Measurements from ENCODE around the gene KCNC1. TPM values are rescaled to one million over a fixed set of nuclear protein-coding genes. Genes with fewer than 3 reads are reported as not detected.
A peak's percentile ranks its signal among the peaks of the same experiment; 100 is the strongest.

Gene KCNC1
- polyA plus RNA-seq, 10 donors = 0.75 to 2.2 (median 1.3) TPM

DNA sequence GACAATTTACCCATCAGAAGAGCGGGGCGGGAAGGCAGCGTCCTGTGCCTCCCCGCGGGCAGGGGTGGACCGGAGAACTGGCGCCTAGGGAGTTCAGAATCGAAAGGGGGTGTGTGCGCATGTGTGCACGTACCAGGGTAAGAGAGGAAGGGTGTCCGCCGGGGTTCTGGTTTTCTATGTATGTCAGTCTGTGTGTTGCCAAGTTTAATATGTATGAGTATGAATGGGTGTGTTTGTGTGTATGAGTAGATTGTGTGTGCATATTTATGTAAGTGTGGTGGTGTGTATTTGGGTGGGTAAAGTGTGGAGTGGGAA, 2.0 kb downstream of the KCNC1 start:
- no peak for DNase-seq

DNA sequence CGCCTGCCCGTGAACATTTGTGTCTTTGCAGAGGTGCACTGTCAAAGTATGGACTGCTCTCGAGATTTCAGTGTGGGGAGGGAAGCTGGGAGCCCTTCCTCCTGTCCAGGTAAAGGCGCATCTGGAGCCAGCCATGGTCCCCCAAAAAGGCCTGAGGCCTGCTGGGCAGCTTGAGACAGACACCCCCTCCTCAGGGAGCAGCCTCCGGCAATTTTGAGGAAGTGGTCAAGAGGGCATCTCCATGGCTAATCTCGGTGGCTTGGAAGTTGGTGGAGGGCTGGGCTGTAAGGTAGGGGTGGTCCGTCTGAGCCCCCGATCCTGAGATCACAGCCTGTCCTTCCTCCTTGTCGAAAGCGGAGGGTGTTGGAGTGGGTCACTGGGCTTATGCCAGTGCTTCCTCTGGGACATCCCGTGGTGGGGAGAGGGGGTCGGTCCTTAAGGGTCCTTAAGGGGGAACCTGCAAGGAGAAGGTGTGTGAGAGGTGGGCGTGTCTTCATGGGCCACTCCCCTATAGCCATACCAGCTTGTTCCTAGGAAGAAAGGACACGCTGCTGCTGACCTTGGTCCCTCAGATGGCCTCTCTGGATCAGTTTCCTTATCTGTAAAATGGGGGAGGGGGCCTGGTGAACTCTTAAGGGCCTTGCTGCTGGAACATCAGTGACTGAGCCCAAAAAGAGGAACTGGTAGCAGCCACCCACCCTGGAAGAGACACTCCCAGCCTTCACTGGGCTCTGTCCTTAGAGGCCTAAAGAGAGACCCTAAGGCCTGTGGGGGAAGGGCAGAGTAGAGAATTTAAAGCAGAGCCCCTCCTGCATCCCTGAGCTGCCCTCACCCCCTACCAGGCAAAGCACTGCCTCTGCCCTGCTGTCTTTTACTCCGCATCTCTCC, 2.6 kb downstream of the KCNC1 start:
- DNase-seq = no peak

DNA sequence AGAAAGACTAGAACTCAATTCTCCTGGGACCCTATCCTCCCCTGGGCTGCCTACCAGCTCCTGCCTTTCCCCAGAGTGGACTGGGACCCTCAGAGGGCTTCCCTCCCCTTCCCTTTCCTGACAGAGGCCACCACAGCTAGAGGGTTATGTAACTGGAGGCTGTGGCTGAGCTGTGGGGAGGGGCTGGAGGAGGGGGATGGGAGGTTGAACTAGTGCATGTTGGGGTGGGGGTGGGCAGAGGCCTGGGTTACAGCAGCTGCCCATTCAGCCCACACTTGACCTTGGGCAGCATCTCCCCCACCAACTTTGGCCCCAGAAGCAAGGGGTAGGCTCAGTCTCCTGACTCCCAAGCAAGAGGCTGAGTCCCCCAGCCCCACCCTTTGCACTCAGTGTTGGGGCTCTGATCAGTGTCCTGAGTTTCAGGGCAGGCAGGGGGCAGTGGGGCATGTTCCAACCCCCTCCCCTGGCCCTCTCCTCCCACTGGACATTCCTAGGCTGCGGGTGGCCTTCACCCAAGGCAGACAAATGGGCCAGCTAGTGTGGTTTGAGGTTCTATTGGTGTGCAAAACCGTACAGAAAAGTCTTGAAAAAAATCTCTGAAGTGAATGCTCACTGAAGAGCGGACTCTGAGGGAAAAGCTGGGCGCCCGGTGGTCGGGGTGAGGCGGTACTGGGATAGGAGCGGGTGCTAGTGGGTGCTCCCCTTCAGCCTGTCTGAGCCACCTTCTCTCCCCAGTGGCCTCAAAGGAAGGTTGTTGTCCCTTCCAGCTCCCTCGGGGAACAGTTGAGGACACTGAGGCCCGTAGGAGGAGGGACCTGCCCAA, 3.8 kb downstream of the KCNC1 start:
- no peak for DNase-seq

DNA sequence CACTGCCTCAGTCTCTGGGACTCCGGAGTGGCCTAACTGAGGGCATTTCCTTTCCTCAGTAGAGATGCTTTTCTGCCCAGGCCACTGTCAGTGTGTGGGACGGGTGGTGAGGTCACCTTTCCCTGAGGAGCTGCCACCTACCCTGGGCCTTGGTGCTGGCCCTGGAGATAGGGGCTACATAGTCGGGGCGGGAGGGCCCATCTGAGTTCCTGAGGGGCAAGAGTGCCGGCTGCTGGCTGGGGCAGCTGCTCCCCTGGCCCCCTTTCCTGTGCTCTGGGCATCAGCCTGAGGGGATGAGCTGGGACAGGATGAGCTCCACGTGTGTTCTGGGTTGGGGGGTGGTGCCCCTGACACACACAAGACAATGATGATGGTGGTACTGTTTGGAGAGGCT, 5.4 kb downstream of the KCNC1 start:
- no peak for DNase-seq

DNA sequence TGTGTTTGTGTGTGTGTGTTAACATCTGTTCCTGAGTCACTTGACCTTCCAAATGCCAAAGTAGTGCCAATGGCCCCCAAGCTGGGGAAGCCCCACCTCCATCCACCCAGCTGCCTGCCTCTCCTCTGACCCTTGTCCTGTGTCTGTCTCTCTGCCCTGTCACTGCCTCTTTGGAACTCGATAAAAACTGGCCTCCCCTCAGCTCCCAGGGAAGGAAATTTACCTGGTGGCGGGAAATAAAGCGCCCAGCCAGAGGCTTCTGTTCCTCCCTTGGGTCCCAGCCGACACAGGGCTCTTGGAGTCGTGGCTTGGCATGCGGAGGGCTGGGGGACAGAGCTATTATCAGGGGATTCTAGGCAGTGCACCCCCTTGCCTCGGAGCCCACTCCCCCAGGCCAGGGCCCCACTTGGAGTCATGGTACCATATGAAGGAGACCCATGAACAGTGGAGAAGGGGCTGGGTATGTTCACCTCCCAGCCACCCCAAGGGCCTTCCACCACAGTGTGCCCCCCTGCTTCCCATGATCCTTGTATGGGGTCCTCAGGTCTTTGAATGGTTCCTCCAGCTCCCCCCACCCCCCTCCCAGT, 6.2 kb downstream of the KCNC1 start:
- no peak for DNase-seq

DNA sequence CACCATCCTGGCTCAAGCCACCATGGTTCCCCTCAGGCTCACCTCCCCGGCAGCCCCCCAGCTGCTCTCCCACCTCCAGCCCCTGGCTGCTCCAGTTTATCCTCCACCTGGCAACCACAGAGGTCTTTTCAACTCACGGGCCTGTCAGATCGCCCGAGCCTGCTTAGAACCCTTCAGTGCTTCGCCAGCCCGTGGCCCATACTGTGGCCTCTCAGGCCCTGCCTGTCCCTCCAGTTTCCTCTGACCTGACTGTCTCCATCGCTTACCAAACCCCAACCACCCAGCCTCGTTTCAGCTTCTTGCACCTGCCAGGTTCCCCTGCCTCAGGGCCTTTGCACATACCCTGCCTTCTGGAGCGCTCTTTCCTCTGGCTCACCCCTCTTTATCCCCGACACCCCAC, 6.9 kb downstream of the KCNC1 start:
- no peak for DNase-seq

DNA sequence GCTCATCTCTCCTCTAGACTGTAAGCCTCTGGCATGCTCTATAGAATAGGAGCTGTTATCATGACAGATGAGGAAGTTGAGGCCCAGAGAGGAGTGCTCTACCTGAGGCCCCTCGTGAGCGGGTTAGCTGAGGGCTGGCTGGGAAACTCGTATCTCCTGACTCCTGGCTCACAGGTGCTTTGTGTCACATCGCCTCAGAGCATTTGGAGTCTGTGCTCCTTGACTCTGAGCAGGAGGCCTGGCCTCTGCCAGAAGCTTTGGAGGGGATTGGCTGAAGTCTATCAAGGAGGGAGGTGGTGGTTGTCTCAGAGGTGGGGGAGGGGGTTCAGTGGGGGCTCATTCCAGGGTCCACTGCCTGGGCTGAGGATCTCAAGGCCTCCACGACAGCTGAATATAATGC, 7.4 kb downstream of the KCNC1 start:
- no peak for DNase-seq

DNA sequence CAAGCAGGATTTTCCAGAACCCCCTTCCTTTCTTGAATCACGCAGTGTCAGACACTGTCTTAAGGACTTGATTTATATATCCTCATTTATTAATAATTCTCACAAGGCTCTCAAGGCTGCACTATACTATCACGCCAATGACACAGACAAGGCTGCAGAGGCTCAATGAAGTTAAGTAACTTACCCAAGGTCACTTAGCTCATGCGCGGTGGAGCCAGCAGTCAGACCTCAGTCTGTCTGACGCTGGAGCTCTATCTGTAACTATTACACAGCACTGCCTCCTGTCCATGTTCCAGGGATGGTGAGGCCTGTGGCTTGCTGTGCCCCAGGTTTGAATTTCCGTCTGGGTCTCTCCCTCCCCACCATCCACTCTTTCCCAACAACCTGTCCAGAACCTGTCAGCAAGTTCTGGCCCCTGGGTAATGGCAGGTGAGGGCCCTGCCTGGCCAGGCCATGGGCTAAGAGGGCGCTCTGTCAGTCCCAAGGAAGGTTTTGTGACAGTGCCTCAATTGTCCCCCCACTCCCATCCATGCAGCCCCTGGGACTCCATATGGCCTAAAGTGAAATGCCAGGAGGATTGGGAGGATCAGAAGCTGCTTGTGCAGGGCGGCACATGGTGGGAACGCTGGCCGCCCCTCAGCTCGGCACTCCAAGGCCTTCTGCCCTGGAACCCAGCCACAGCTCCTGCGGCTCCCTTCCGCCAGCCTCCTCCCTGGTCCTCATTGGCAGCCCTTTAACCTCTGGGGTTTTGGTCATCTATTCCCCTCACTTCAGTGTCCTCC, 8.6 kb downstream of the KCNC1 start:
- DNase-seq = no peak

DNA sequence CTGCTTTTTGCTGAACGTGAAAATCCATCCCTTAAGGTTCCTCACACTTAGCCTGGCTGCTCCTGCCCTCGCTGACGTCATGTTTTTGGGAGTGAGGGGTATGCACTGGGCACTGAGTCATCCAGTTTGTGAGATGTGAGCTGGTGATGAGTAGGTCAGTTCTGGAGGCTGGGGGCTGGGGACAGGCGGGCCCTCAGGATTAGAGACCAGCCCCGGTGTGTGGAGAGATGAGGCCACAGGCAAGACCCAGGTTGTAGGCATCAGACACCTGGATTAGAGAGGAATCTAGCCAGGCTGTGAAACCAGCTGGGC, 9.2 kb downstream of the KCNC1 start:
- DNase-seq = no peak

DNA sequence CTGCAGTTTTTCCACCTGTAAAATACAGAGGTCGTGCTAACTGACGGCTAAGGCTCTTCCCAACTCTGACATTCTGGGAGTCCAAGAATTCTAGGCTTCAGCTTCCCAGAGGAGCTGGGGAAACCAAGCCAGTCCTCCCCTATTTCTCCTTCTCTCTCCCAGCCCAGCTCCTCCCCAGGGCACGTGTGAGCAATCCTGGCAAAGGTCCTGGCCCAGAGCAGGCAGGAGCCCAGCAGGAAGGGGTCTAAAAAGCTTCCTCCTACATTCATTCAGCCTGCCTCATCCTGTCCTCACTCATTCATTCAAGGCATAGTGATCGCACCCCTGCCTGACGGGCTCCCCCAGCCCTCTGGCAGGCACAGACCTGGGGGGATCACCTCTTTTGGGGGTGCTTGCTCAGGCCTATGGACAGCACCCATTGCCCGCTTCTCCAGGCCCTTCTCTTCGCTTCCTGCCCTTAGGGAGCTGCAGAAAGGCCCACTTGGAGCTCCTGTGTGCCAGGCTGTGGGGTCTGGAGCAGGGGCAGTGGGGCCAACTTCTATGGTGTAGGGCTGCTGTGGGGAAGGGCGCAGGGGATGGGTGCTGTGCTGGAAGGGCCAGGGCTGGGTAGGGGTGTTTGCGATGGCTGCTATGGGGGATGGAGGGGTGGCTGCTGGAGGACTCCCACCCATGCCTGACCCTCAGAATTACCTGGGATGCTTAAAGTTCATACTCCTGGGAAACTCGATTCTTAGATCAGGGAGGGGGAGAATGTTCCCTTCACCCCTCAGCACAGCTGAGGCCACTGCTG, 9.8 kb downstream of the KCNC1 start:
- no peak for DNase-seq

DNA sequence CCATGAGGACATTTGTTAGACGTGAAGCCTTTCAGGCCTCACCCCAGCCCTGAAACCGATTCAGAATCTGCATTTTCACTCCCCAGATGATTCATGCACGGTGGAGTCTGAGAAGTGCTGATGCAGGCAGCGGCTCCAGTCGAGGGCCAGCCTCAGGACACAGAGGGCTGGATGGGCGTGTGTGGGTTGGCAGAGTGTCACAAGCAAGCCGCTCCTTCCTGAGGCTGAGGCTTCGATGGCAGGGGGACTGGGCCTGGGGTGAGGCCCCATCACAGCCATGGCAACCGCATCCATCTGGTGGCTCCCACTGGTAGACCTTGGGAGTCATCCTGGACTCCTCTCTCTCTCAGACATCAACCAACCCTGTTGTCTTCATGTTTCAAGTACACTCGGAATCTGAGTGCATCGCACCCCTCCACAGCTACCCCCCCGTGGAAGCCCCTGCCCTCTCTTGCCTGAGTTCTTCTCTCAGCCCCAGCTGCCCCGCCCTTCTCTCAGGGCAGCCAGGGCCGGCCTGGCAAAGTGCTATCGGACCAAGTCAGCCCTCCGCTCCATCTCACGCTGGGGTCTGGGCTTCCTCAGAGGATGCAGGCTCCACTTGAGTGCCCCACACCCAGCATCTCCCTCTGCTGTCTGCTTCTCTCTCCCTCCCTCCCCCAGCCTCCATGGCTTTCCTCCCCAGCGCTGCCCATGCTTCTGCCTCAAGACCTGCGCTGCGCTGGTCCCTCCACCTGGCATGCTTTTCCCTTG, 10.6 kb downstream of the KCNC1 start:
- DNase-seq = no peak

DNA sequence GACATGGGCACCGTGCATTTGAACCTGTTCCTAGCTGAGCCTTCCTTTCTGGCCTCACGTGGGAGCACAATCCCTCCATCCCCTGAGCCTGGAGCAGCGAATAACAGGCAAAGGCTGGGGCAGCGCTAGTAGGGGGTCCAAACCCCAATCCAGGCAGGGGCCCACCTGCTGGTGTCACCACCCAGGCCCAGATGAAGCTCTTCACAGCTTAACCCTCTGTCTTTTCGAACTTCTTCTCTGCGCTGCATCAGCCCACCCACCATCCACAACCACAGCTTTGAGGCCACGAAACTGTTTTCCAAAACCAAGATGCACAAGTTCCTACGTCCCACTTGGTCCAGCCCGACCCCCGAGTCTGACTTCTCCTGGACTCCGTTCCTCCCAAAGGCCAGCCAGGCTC, 11.5 kb downstream of the KCNC1 start:
- DNase-seq = no peak

DNA sequence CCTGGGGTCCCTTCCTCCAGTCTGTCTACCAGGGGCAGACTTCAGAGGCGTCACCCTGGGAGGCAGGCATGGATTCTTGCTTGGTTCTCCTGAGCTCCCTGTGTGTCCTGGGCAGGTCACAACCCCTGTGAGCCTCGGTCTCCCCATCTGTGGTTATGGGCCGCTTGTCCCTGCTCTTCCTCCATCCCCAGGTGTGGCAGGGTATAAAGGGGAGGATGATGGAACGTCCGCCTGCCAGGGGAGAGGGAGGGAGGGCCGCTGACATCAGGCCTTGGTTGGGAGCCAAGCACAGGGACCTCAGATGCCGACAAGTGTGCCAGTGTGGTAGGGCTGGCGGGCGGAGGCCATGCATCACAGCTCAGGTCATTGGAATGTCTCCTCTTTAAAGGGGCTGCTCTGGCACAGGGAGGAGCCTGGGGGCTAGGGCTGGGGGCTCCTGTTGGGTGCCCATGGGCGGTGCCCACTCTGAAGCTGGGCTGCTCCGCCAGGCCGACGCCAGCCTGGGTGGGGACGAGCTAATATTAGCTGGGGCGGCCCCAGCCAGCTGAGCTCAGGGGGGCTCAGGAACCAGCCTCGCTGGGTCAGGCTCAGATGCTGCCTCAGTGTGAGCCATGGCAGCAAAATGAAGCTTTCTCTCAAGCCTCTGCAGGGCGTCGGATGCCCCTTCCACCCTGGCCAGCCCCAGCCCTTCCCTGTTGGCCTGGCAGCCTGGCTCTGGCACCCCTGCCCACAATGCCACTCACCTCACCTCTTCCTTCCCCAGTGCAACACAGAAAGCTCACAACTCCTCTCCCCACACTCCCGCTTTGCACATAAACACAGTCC, 12.8 kb downstream of the KCNC1 start:
- peak in 1 of 3 donors; percentile 33 for DNase-seq

DNA sequence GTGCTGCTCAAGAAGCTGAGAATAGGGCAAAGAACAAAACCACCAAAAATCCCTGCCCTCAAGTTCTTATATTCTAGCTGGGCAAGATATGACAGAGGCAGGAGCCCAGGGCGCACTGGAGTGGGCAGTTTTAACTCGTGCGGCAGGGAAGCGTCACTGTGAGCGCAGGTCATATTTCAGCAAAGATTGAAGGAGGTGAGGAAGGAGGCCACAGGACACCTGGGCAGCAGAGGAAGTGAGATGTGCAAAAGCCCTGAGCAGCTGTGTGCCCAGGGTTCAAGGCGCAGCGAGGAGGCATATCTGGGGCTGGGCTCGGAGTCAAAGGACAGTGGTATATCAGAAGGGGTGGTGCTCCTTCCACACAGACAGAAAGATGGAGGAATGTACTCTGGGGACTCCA, 13.5 kb downstream of the KCNC1 start:
- no peak for DNase-seq

DNA sequence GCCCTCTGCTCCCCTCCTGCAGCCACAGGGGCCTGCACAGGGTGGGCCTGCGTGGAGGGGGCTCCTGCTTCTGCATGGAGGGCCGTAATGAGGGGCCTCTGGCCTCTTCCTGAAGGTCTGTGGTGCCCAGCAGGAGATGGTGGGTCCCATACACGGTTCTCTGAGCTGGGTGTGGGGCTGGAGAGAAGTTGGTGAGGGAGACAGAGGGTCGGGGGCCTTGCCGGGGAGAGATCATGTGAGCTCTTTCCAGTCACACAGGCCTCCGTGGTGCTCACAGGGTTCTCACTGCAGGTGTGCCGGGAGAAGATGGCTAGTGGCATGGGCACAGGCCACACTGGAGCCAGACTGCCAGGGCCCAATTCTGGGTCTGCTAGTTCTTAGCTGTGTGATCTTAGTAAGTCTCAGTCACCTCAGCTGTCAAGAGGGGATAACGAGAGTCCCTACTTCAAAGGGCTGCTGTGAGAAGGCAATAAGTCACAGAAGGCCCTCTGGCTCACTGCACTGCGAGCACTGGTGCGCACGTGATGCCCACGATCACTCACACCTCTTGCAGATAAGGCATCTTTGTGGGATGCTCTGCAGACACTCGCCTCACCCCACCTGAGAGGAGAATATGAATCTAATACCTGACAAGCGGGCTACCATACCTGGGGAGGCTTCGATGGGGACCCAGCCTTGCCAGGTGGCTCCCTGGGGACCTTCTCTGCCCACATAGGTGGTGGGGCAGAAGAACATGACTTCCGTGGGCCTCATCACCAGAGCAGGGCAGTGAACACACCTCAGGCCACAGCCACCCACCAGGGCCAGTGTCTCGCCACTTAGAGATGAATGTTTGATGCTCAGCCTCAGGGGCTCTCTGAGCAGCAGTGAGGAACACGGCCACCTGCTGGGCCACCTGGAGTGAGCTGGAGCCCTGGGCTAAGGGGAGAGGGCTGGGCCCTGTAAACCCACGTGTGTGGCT, 14.5 kb downstream of the KCNC1 start:
- no peak for DNase-seq

DNA sequence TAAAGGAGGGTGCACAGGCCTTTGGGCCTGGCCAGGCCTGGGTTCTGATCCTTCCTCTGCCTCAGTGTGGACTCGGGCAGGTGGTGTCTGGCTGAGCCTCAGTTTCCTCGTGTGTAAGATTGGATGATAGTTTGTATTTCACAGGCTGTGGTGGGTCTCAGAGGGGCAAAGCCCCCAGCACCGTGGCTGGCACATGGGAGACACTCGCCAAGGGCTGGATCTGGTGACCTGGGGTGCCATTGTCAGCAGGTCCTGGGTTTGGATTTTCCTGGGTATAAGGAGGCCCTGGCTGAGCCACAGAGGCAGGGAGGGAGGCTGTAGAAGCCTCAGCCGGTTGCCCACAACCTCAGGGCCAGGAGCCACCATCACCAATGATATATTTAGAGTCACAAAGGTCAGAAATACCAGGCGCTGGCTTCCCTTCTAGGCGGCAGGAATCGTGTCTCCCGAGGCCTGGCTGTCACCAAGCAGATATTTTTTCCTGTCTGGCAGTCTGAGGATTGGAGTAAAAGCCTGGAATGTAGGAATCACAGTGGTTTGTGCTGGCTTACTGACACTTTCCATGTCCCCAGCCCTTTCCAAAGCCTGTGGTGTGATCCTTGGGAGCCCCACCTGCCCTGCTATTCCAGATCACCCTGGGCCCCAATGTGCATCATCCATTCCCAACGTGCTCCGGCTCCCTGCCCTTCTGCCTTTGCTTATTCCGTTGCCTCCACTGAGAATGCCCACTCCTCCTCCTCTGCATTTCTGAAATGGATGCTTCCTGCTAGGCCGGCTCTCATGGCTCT, 15.6 kb downstream of the KCNC1 start:
- DNase-seq = no peak

DNA sequence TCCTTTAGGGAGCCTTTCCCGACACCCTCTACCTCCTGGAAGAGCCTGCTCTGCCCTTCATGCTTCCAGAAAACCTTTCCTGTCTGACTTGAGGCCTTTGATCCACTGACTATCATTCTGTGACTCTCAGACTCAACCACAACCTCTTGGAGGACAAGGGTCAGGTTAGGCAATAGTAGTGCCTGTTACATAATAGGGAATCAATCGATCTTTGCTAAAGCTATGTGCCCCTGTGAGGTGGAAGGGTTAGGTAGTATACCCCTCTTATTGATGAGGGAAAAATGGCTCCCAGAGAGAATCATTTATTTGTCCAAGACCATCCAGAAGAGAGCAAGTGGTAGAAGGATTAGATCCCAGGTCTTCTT, 16.2 kb downstream of the KCNC1 start:
- DNase-seq = no peak

DNA sequence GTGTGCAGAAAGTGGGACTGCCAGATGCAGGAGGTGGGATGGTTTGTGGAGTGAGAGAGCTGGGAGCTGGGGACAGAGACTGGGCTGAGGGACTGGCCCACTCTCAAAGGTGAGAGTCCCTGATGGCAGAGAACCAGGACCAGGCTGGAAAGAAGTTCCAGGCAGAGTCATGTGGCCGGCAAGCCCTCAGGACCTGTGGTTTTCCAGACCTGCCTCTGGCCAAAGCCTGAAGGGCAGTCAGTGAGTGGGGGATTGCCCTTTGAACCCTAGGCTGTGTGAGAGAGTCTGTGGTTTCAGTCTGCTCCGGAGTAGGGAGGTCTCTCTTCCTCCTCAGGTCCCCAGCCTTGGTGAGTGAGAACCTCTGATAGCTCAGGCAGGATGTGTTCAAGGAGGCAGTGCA, 17.0 kb downstream of the KCNC1 start:
- no peak for DNase-seq
